ENCODE measurements around the gene PTTG2. TPM values are rescaled to one million over a fixed set of nuclear protein-coding genes. Genes with fewer than 3 reads are reported as not detected.

The PTTG2 gene
- total RNA-seq, 6 donors from 2014 or later, result 0.43 to 22.0 (median 0.85) TPM; not detected in 2

- no peak for DNase-seq
Measured at GRCh38 chr4:37981425-37981824, 21.2 kb downstream of the PTTG2 start.

GRCh38 chr4:37981844-37982720 lies 21.9 kb downstream of the PTTG2 start:
- 60 to 66% methylated on average over 7 of the region's 7 CpGs for WGBS, 2 donors
- no peaks in the 10 kb centered on the region for H3K9me3 ChIP-seq
- H3K27me3 ChIP-seq, result no peaks in the 10 kb centered on the region
- no peak for TF ChIP-seq EP300 (IDR thresholded peaks at IDR 0.05)
- TF ChIP-seq POLR2AphosphoS5 (IDR thresholded peaks at IDR 0.05), result no peak
- no peak for TF ChIP-seq CTCF (IDR thresholded peaks at IDR 0.05)
- TF ChIP-seq POLR2A (IDR thresholded peaks at IDR 0.05), result no peak
- DNase-seq (no peak), ATAC-seq (ENCODE audit: low FRiP score in 2 of 2) (no peak)
- no peak overlapping the region for H3K4me3 ChIP-seq
- H3K27ac ChIP-seq, result peak overlapping the region in 3 of 4 donors; percentile 27 to 59 (median 52)
- no peaks in the 10 kb centered on the region for H3K36me3 ChIP-seq
- H3K4me1 ChIP-seq, result peaks cover 15 to 35% (median 25%) of the 10 kb centered on the region in 4 donors

More at GRCh38 chr4:37981425-37981824, 21.2 kb downstream of the PTTG2 start:
- Histone ChIP-seq H3K27ac (peak overlapping the region in 1 of 4 donors; percentile 27), H3K27me3 (no peaks in the 10 kb centered on the region), H3K9me3 (no peaks in the 10 kb centered on the region), H3K4me3 (no peak overlapping the region), H3K4me1 (peaks cover 15 to 35% (median 25%) of the 10 kb centered on the region in 4 donors), H3K36me3 (no peaks in the 10 kb centered on the region)
- no peak for TF ChIP-seq POLR2A (IDR thresholded peaks at IDR 0.05)
- WGBS, 2 donors, result 64 to 74% methylated on average over 4 of the region's 4 CpGs
- ATAC-seq (ENCODE audit: low FRiP score in 2 of 2), result no peak

- DNase-seq (no peak), ATAC-seq (ENCODE audit: low FRiP score in 2 of 2) (no peak)
- TF ChIP-seq POLR2AphosphoS5 (IDR thresholded peaks at IDR 0.05), result no peak
- Histone ChIP-seq H3K36me3 (no peaks in the 10 kb centered on the region), H3K27ac (peak overlapping the region in 2 of 4 donors; percentile 52 to 59), H3K27me3 (no peaks in the 10 kb centered on the region), H3K9me3 (no peaks in the 10 kb centered on the region), H3K4me1 (peaks cover 15 to 35% (median 25%) of the 10 kb centered on the region in 4 donors), H3K4me3 (no peak overlapping the region)
- WGBS, 2 donors, result 72 to 73% methylated on average over 5 of the region's 5 CpGs
Measured at GRCh38 chr4:37982736-37983135, 22.5 kb downstream of the PTTG2 start.

- no peak overlapping the region for H3K27ac ChIP-seq
- 90 to 100% methylated on average over 1 of the region's 1 CpG for WGBS, 2 donors
- H3K36me3 ChIP-seq, result no peaks in the 10 kb centered on the region
- DNase-seq, result no peak
- no peaks in the 10 kb centered on the region for H3K27me3 ChIP-seq
- no peak overlapping the region for H3K4me3 ChIP-seq
- TF ChIP-seq POLR2A (IDR thresholded peaks at IDR 0.05) (no peak), CTCF (IDR thresholded peaks at IDR 0.05) (no peak), POLR2AphosphoS5 (IDR thresholded peaks at IDR 0.05) (no peak), EP300 (IDR thresholded peaks at IDR 0.05) (no peak)
- H3K9me3 ChIP-seq, result no peaks in the 10 kb centered on the region
- peaks cover 10 to 29% (median 24%) of the 10 kb centered on the region in 4 donors for H3K4me1 ChIP-seq
- ATAC-seq (ENCODE audit: low FRiP score in 2 of 2), result no peak
Measured at GRCh38 chr4:37983951-37984350, 23.8 kb downstream of the PTTG2 start.

- no peak for DNase-seq
- H3K4me3 ChIP-seq, result no peak overlapping the region
- ATAC-seq (ENCODE audit: low FRiP score in 2 of 2), result no peak
- H3K4me1 ChIP-seq, result peaks cover 22 to 43% (median 36%) of the 10 kb centered on the region in 4 donors
- H3K27ac ChIP-seq, result no peak overlapping the region
- H3K27me3 ChIP-seq, result no peaks in the 10 kb centered on the region
- H3K9me3 ChIP-seq, result no peaks in the 10 kb centered on the region
- H3K36me3 ChIP-seq, result no peaks in the 10 kb centered on the region
- TF ChIP-seq POLR2A (IDR thresholded peaks at IDR 0.05) (no peak), POLR2AphosphoS5 (IDR thresholded peaks at IDR 0.05) (no peak), EP300 (IDR thresholded peaks at IDR 0.05) (no peak), CTCF (IDR thresholded peaks at IDR 0.05) (no peak)
- WGBS, 2 donors, result 76 to 89% methylated on average over 3 of the region's 3 CpGs
Measured at GRCh38 chr4:37985730-37986275, 25.6 kb downstream of the PTTG2 start.

All from upper lobe of left lung (tissue), 6 donors.